Stimulated activated naive B cell treated with anti-CD40 and anti-IgM and Interleukin-4, amounts not matched to agents 10 μg/mL and 1 μg/mL and 100 μg/mL, for 72 hours (primary cell): Measurements from ENCODE around the gene BTNL3.

Source experiments
- ATAC-seq, 2 donors: fragments of 150-1000 bp; cut with Tn5 transposase; replicated peaks; 2 replicates each; pipeline ENCODE4 v1.10.0; 2021; ENCODE audit warnings: moderate library complexity in 1 of 2
- DNase-seq: peaks from one replicate; pipeline ENCODE4 v3.0.0; 2021
- H3K27ac Mint-ChIP-seq: one replicate; pipeline ENCODE4 v1.8.0; 2022; ENCODE audit warnings: mild to moderate bottlenecking, mixed read lengths
- H3K27me3 Mint-ChIP-seq, 2 donors: one replicate each; pipeline ENCODE4 v1.8.0; 2022; ENCODE audit warnings: mixed read lengths in 2 of 2
- H3K36me3 Mint-ChIP-seq, 2 donors: one replicate each; pipeline ENCODE4 v1.8.0; 2022; ENCODE audit warnings: mixed read lengths in 2 of 2, mild to moderate bottlenecking in 1 of 2
- H3K4me1 Mint-ChIP-seq, 2 donors: one replicate each; pipeline ENCODE4 v1.8.0; 2022; ENCODE audit warnings: mixed read lengths in 2 of 2, mild to moderate bottlenecking in 1 of 2
- H3K4me3 Mint-ChIP-seq, 2 donors: one replicate each; pipeline ENCODE4 v1.8.0; 2022; ENCODE audit warnings: mild to moderate bottlenecking in 2 of 2, mixed read lengths in 2 of 2, moderate library complexity in 1 of 2
- H3K9me3 Mint-ChIP-seq, 2 donors: one replicate each; pipeline ENCODE4 v1.8.0; 2022; ENCODE audit warnings: mixed read lengths in 2 of 2, mild to moderate bottlenecking in 1 of 2

Gene BTNL3

DNA sequence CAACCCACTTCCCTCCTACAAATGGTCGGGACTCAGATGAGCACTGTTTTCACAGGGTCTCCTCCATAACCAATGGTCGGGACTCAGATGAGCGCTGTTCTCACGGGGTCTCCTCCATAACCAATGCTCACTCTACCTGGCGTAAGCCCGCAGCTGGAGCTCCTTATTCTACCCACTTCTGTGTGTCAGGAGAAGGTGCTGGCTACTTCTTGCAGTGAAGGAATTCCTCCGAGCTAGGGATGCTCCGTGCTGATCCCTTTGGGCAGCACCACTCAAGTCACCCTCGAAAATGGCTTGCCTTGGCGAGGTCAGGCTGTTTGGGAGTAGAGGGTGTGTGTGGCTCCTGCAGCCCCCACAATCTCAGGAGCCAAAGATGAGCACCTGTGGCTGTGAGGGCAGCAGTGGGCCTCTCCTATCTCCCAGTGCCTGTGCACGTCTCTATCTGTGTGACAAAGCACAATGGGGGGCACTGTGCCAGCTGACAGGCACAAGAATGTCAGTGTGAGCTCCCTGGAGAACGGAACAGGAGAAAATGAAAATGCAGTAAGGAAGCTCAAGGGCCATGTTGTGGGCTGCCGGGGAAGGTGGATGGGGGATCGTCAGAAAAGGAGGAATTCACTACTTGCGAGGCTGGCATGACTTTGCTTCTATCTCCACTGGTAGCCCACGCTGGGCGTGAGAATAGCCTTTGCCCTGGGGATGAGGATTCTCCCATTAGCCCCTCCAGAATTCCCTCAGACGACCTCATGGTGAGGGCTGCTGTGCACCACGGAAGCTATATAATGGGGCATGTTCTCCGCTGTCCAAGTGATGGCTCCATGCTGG, 47.6 kb downstream of the BTNL3 start:
- DNase-seq (no peak), ATAC-seq (no peak)
- H3K4me3 Mint-ChIP-seq: no peak overlapping the region
- no peaks in the 10 kb centered on the region for H3K4me1 Mint-ChIP-seq
- peaks cover 14 to 40% of the 10 kb centered on the region in 2 donors for H3K27me3 Mint-ChIP-seq
- H3K27ac Mint-ChIP-seq: no peak overlapping the region
- peaks cover 4 to 6% of the 10 kb centered on the region in 2 donors for H3K9me3 Mint-ChIP-seq
- peaks cover 4% of the 10 kb centered on the region in 2 donors for H3K36me3 Mint-ChIP-seq

- Mint-ChIP-seq H3K9me3 (peaks cover 2% of the 10 kb centered on the region in 2 donors), H3K4me3 (no peak overlapping the region), H3K27ac (no peak overlapping the region), H3K36me3 (peaks cover 1 to 2% of the 10 kb centered on the region in 2 donors), H3K4me1 (no peaks in the 10 kb centered on the region), H3K27me3 (peaks cover 15 to 38% of the 10 kb centered on the region in 2 donors)
- DNase-seq (no peak), ATAC-seq (no peak)
These were observed 48.2 kb downstream of the BTNL3 start for GRCh38 chr5:181036816-181037364.

- ATAC-seq: no peak
- no peak overlapping the region for H3K27ac Mint-ChIP-seq
- no peak for DNase-seq
- peaks cover 18 to 36% of the 10 kb centered on the region in 2 donors for H3K27me3 Mint-ChIP-seq
- H3K36me3 Mint-ChIP-seq: no peaks in the 10 kb centered on the region
- H3K4me1 Mint-ChIP-seq: no peaks in the 10 kb centered on the region
- H3K9me3 Mint-ChIP-seq: no peaks in the 10 kb centered on the region
- H3K4me3 Mint-ChIP-seq: no peak overlapping the region
These were observed 48.8 kb downstream of the BTNL3 start for GRCh38 chr5:181037365-181037861.

DNA sequence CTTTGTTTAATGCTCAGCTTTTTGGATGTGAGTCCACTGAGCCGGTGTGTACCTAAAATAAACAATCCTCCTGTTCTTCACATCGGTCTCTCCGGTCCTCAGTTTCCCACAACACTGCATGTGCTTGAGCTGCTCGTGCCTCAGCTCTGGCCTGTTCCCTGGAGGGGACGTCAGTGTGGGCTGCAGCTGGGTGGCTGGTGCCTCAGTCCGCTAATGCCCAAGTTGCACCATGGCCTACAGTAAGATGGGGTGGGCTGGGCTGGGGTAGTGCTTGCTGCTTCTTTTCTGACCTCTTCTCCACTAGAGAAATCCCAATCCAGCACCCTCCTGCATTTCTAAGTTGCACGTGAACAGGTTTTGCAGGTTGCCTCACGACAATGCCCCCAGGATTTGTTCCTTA, 50.8 kb downstream of the BTNL3 start:
- peaks cover 0 to 4% of the 10 kb centered on the region in 2 donors for H3K4me1 Mint-ChIP-seq
- H3K4me3 Mint-ChIP-seq: no peak overlapping the region
- DNase-seq (no peak), ATAC-seq (no peak)
- no peaks in the 10 kb centered on the region for H3K9me3 Mint-ChIP-seq
- H3K27ac Mint-ChIP-seq: no peak overlapping the region
- peaks cover 36 to 37% of the 10 kb centered on the region in 2 donors for H3K27me3 Mint-ChIP-seq
- H3K36me3 Mint-ChIP-seq: no peaks in the 10 kb centered on the region

GRCh38 chr5:181039931-181040630, 51.4 kb downstream of the BTNL3 start, which contains the start of gene BTNL9:
TSS of gene BTNL9 (plus strand) at chr5:181040266. CDS start at chr5:181045490, 5,224 bp downstream.
- H3K9me3 Mint-ChIP-seq: no peaks in the 10 kb centered on the region
- peaks cover 36 to 39% of the 10 kb centered on the region in 2 donors for H3K27me3 Mint-ChIP-seq
- DNase-seq: no peak
- no peaks in the 10 kb centered on the region for H3K36me3 Mint-ChIP-seq
- no peak within 1 kb of the TSS for H3K4me3 Mint-ChIP-seq
- no peak within 1 kb of the TSS for H3K27ac Mint-ChIP-seq
- ATAC-seq: no peak
- H3K4me1 Mint-ChIP-seq: peaks cover 0 to 5% of the 10 kb centered on the region in 2 donors

- no peak overlapping the region for H3K4me3 Mint-ChIP-seq
- no peaks in the 10 kb centered on the region for H3K36me3 Mint-ChIP-seq
- DNase-seq (no peak), ATAC-seq (no peak)
- peaks cover 0 to 5% of the 10 kb centered on the region in 2 donors for H3K4me1 Mint-ChIP-seq
- peaks cover 36 to 39% of the 10 kb centered on the region in 2 donors for H3K27me3 Mint-ChIP-seq
- no peak overlapping the region for H3K27ac Mint-ChIP-seq
- H3K9me3 Mint-ChIP-seq: no peaks in the 10 kb centered on the region
These were observed 51.9 kb downstream of the BTNL3 start for GRCh38 chr5:181040631-181040945.

- Mint-ChIP-seq H3K4me3 (no peak overlapping the region), H3K36me3 (no peaks in the 10 kb centered on the region), H3K27ac (no peak overlapping the region), H3K9me3 (no peaks in the 10 kb centered on the region), H3K4me1 (peaks cover 0 to 5% of the 10 kb centered on the region in 2 donors), H3K27me3 (peaks cover 36 to 39% of the 10 kb centered on the region in 2 donors)
- ATAC-seq (no peak), DNase-seq (no peak)
These were observed 52.4 kb downstream of the BTNL3 start for GRCh38 chr5:181041043-181041442.

DNA sequence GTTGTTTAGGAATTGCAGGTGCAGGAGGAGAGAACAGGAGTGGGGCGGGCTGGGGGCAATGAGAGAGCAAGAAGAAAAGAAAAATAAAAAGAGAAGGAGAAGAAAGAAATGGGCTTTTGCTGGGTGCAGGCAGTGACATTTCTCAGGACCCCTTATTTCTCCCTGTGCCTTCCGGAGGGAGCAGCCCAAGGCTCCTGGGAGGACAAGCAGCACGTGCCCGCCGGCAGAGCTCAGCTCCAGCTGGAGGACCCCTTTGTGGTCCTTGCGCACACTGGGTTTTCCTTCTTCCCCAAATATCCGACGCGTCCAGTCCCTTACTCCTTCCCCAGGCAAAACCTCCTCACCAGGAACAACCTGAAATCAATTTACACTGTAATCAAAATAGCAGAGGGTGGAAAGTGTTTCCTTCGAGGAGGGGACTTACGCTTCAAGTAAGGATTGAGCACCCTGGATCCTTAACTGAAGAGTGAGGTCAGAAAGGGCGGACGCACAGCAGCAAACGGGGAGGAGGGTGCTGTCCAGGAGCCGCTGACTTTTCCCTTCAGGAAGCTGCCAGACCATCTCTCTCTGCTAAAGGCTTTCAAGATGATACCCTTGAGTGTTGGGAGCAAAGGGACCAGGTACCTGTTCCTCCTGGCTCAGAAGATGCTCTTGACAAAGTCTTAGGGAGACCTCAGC, 53.5 kb downstream of the BTNL3 start:
- DNase-seq: no peak
- H3K36me3 Mint-ChIP-seq: no peaks in the 10 kb centered on the region
- peaks cover 0 to 5% of the 10 kb centered on the region in 2 donors for H3K4me1 Mint-ChIP-seq
- H3K27ac Mint-ChIP-seq: no peak overlapping the region
- peaks cover 27 to 39% of the 10 kb centered on the region in 2 donors for H3K27me3 Mint-ChIP-seq
- H3K4me3 Mint-ChIP-seq: no peak overlapping the region
- ATAC-seq: no peak
- H3K9me3 Mint-ChIP-seq: no peaks in the 10 kb centered on the region

- Mint-ChIP-seq H3K36me3 (no peaks in the 10 kb centered on the region), H3K27ac (no peak overlapping the region), H3K4me3 (no peak overlapping the region), H3K4me1 (peaks cover 0 to 5% of the 10 kb centered on the region in 2 donors), H3K9me3 (no peaks in the 10 kb centered on the region), H3K27me3 (peaks cover 26 to 41% of the 10 kb centered on the region in 2 donors)
- no peak for ATAC-seq
- no peak for DNase-seq
These were observed 54.1 kb downstream of the BTNL3 start for GRCh38 chr5:181042722-181043121.

DNA sequence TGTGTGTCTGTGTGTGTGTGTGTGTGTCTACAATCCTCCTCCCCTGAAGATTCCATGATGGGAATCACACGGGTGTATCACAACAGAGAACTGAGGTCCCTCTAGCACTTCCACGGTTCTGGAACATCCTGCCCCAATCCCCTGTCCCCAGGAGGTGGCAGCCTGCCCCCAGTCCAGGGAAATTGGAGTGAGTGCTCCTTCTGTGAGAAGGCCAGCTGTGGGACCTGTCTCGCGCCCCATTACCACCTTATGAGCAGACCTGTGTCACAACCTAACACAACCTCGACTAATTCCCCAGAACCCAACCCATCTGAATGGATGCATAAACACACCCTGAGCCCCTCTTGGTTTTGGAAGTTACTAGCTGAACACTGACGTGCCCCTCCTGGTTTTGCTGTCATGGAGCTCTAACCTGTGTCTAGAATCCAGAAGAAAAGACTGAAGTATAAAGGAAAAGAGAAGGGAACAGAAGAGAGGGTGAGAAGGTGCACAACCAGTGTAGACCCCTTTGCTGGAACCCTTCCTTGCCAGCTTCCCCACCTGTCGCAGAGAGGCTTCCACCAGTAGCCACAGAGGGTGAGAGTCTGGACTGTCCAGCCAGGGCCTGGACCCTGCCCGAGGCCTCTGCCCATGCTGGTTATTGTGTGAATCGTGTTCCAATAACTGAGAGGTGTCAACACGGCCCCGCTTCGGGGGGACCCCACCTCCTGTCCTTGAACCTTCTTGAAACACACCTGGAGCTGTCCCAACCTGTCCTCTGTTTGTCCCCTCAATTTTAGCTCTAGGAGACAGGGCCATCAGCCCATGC, 54.8 kb downstream of the BTNL3 start:
- H3K4me3 Mint-ChIP-seq: no peak overlapping the region
- no peaks in the 10 kb centered on the region for H3K36me3 Mint-ChIP-seq
- H3K4me1 Mint-ChIP-seq: peaks cover 0 to 5% of the 10 kb centered on the region in 2 donors
- H3K27me3 Mint-ChIP-seq: peaks cover 25 to 42% of the 10 kb centered on the region in 2 donors
- no peak overlapping the region for H3K27ac Mint-ChIP-seq
- DNase-seq: no peak
- H3K9me3 Mint-ChIP-seq: no peaks in the 10 kb centered on the region
- ATAC-seq: no peak

DNA sequence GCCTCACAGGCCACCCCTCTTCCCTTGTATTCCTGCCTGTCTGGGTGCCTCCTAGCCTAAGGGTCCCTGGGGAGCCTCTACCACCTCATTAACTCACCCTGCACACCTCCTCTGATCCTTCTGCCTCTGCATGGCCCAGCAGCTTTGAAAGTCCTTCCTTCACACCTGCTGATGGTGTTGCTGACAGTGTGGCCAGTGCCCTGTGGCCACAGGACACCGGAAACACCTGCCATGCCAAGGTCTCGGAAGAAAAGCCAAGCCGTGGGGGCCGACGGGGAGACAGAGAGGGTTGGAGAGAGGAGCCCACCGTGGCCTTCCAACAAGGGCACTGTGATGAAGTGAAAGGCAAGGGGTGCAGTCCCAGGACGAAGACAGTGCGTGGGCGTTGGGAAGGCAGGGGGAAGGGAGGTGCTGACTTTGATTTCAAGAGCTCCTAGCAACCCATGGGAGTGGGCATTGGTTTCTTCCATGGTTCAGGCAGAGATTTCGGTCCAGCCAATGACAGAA, 55.5 kb downstream of the BTNL3 start:
- H3K27me3 Mint-ChIP-seq: peaks cover 24 to 41% of the 10 kb centered on the region in 2 donors
- H3K4me3 Mint-ChIP-seq: no peak overlapping the region
- H3K4me1 Mint-ChIP-seq: peaks cover 0 to 5% of the 10 kb centered on the region in 2 donors
- no peaks in the 10 kb centered on the region for H3K9me3 Mint-ChIP-seq
- DNase-seq: no peak
- no peaks in the 10 kb centered on the region for H3K36me3 Mint-ChIP-seq
- no peak for ATAC-seq
- no peak overlapping the region for H3K27ac Mint-ChIP-seq

- no peaks in the 10 kb centered on the region for H3K36me3 Mint-ChIP-seq
- no peak overlapping the region for H3K27ac Mint-ChIP-seq
- H3K4me1 Mint-ChIP-seq: peaks cover 0 to 5% of the 10 kb centered on the region in 2 donors
- peak; percentile 41 to 52 for ATAC-seq
- no peak for DNase-seq
- H3K27me3 Mint-ChIP-seq: peaks cover 26 to 45% of the 10 kb centered on the region in 2 donors
- no peak overlapping the region for H3K4me3 Mint-ChIP-seq
- H3K9me3 Mint-ChIP-seq: no peaks in the 10 kb centered on the region
These were observed 56.1 kb downstream of the BTNL3 start for GRCh38 chr5:181044662-181045305.

GRCh38 chr5:181045316-181045715, 56.7 kb downstream of the BTNL3 start:
- H3K4me3 Mint-ChIP-seq: no peak overlapping the region
- H3K27me3 Mint-ChIP-seq: peaks cover 26 to 50% of the 10 kb centered on the region in 2 donors
- ATAC-seq: no peak
- peaks cover 0 to 5% of the 10 kb centered on the region in 2 donors for H3K4me1 Mint-ChIP-seq
- DNase-seq: no peak
- H3K9me3 Mint-ChIP-seq: no peaks in the 10 kb centered on the region
- H3K27ac Mint-ChIP-seq: no peak overlapping the region
- no peaks in the 10 kb centered on the region for H3K36me3 Mint-ChIP-seq
